ENCODE data around the gene CSRP3. TPM values are rescaled to one million over a fixed set of nuclear protein-coding genes. Genes with fewer than 3 reads are reported as not detected.
"Not testable (repeated sequence)": the region's sequence is repeated elsewhere in the genome, so short reads cannot be mapped to it uniquely, and the experiment has no call there.

The CSRP3 gene
- total and polyA plus RNA-seq, 8 donors = 0.19 to 1.1 (median 0.26) TPM; not detected in 5

- intact Hi-C loops (cut with DNase I) = no loop called here
- no peak for FAIRE-seq
- Histone ChIP-seq H3K9me3 (no peaks in the 10 kb centered on the region), H3K27ac (no peak overlapping the region), H3K27me3 (no peaks in the 10 kb centered on the region), H3K36me3 (no peaks in the 10 kb centered on the region), H3K4me1 (peaks cover 0 to 4% (median 0%) of the 10 kb centered on the region in 3 donors), H3K4me3 (no peak overlapping the region)
- no peak for ATAC-seq
- WGBS, 2 donors = 94 to 97% methylated on average over 1 of the region's 1 CpG
- TF ChIP-seq CTCF (IDR thresholded peaks at IDR 0.05) = no peak
- DNase-seq = no peak
Observed at GRCh38 chr11:19162951-19163505, 38.8 kb downstream of the CSRP3 start.

GRCh38 chr11:19161651-19162050 is 40.1 kb downstream of the CSRP3 start:
- DNase-seq (no peak), ATAC-seq (no peak), FAIRE-seq (no peak)
- H3K27me3 ChIP-seq = no peaks in the 10 kb centered on the region
- peaks cover 0 to 4% (median 0%) of the 10 kb centered on the region in 3 donors for H3K36me3 ChIP-seq
- no peaks in the 10 kb centered on the region for H3K4me1 ChIP-seq
- no peak overlapping the region for H3K4me3 ChIP-seq
- intact Hi-C loops (cut with DNase I) = no loop called here
- no peak overlapping the region for H3K27ac ChIP-seq
- no peaks in the 10 kb centered on the region for H3K9me3 ChIP-seq
- no peak for TF ChIP-seq CTCF (IDR thresholded peaks at IDR 0.05)
- WGBS, 2 donors = 95 to 98% methylated on average over 2 of the region's 2 CpGs

GRCh38 chr11:19160847-19161246 is 40.9 kb downstream of the CSRP3 start:
- WGBS, 2 donors = 95 to 97% methylated on average over 6 of the region's 6 CpGs
- FAIRE-seq = no peak

GRCh38 chr11:19156892-19157291 is 44.9 kb downstream of the CSRP3 start:
- FAIRE-seq (no peak), DNase-seq (no peak), ATAC-seq (no peak)
- no peak overlapping the region for H3K27ac ChIP-seq
- TF ChIP-seq CTCF (IDR thresholded peaks at IDR 0.05) = no peak
- 41 to 62% methylated on average over 3 of the region's 3 CpGs for WGBS, 2 donors
- peaks cover 0 to 11% (median 0%) of the 10 kb centered on the region in 3 donors for H3K36me3 ChIP-seq
- H3K4me1 ChIP-seq = no peaks in the 10 kb centered on the region
- no peaks in the 10 kb centered on the region for H3K27me3 ChIP-seq
- H3K4me3 ChIP-seq = no peak overlapping the region
- H3K9me3 ChIP-seq = no peaks in the 10 kb centered on the region
- intact Hi-C loops (cut with DNase I) = no loop called here

More at GRCh38 chr11:19160847-19161246, 40.9 kb downstream of the CSRP3 start:
- Histone ChIP-seq H3K27me3 (no peaks in the 10 kb centered on the region), H3K4me1 (no peaks in the 10 kb centered on the region), H3K4me3 (no peak overlapping the region), H3K9me3 (no peaks in the 10 kb centered on the region), H3K36me3 (peaks cover 0 to 4% (median 0%) of the 10 kb centered on the region in 3 donors), H3K27ac (no peak overlapping the region)
- ATAC-seq (no peak), DNase-seq (no peak)
- no peak for TF ChIP-seq CTCF (IDR thresholded peaks at IDR 0.05)
- intact Hi-C loops (cut with DNase I) = no loop called here

- no peak for ATAC-seq
- H3K27ac ChIP-seq = no peak overlapping the region
- no peak for FAIRE-seq
- intact Hi-C loops (cut with DNase I) = no loop called here
- no peaks in the 10 kb centered on the region for H3K27me3 ChIP-seq
- no peak overlapping the region for H3K4me3 ChIP-seq
- no peak for DNase-seq
- no peak for TF ChIP-seq CTCF (IDR thresholded peaks at IDR 0.05)
- peaks cover 0 to 14% (median 0%) of the 10 kb centered on the region in 3 donors for H3K36me3 ChIP-seq
- H3K9me3 ChIP-seq = no peaks in the 10 kb centered on the region
- WGBS, 2 donors = 63 to 80% methylated on average over 3 of the region's 3 CpGs
- no peaks in the 10 kb centered on the region for H3K4me1 ChIP-seq
Observed at GRCh38 chr11:19145319-19145718, 56.5 kb downstream of the CSRP3 start.

- ATAC-seq; H3K4me1 ChIP-seq; H3K36me3 ChIP-seq; FAIRE-seq; H3K27ac ChIP-seq; intact Hi-C loops (cut with DNase I); H3K4me3 ChIP-seq; H3K27me3 ChIP-seq; DNase-seq; H3K9me3 ChIP-seq: not testable (repeated sequence)
- 95 to 97% methylated on average over 4 of the region's 4 CpGs for WGBS, 2 donors
Observed at GRCh38 chr11:19136884-19137283, 64.9 kb downstream of the CSRP3 start.

All from pancreas (tissue), 10 donors.